Neural cell (in vitro differentiated cells): ENCODE data around the gene CILP2. TPM values are rescaled to one million over a fixed set of nuclear protein-coding genes. Genes with fewer than 3 reads are reported as not detected.

Experiments
- H2AFZ ChIP-seq: fragments of 200-600, 300-800 bp; sonication (generic), shearing (Covaris generic); 2 replicates; pipeline ENCODE4 v1.6.0; 2014; ENCODE audit warnings: low read depth, mild to moderate bottlenecking, antibody characterized with exemption, low read length, moderate library complexity
- H3F3A ChIP-seq: fragments of 200-600 bp; shearing (Covaris generic); 2 replicates; pipeline ENCODE4 v1.6.1; 2016; ENCODE audit warnings: mild to moderate bottlenecking, moderate library complexity, mixed read lengths, antibody characterized with exemption, low read length; ENCODE audit not compliant: insufficient read depth, poor library complexity, severe bottlenecking
- H3K27ac ChIP-seq: fragments of 200-600, 300-800 bp; sonication (generic), shearing (Covaris generic); 2 replicates; pipeline ENCODE4 v1.5.1; 2014; ENCODE audit warnings: mild to moderate bottlenecking, low read length, moderate library complexity
- H3K27me3 ChIP-seq: fragments of 300-800, 200-600 bp; sonication (generic), shearing (Covaris generic); 2 replicates; pipeline ENCODE4 v1.6.0; 2014; ENCODE audit warnings: mild to moderate bottlenecking, low read depth, low read length, moderate library complexity; ENCODE audit not compliant: insufficient read depth
- H3K36me3 ChIP-seq: fragments of 300-800, 200-600 bp; sonication (generic), shearing (Covaris generic); 2 replicates; pipeline ENCODE4 v1.5.1; 2014; ENCODE audit warnings: mild to moderate bottlenecking, antibody characterized with exemption, low read length, moderate library complexity; ENCODE audit not compliant: insufficient read depth
- H3K4me2 ChIP-seq: fragments of 300-800, 200-600 bp; sonication (generic), shearing (Covaris generic); 2 replicates; pipeline ENCODE4 v1.6.0; 2014; ENCODE audit warnings: mild to moderate bottlenecking, low read length
- H3K4me3 ChIP-seq: fragments of 300-800, 200-600 bp; sonication (generic), shearing (Covaris generic); 2 replicates; pipeline ENCODE4 v1.5.1; 2014; ENCODE audit warnings: mild to moderate bottlenecking, low read length, moderate library complexity
- H3K79me2 ChIP-seq: fragments of 200-600 bp; shearing (Covaris generic); replicated peaks from 2 replicates; pipeline ENCODE4 v1.6.0; 2014; ENCODE audit warnings: mild to moderate bottlenecking, low read length, moderate library complexity; ENCODE audit not compliant: insufficient read depth
- H3K9ac ChIP-seq: fragments of 300-800, 200-600 bp; sonication (generic), shearing (Covaris generic); 2 replicates; pipeline ENCODE4 v1.6.1; 2016; ENCODE audit warnings: mild to moderate bottlenecking, low read length, mixed read lengths
- H3K9me2 ChIP-seq: fragments of 200-600 bp; shearing (Covaris generic); 2 replicates; pipeline ENCODE4 v1.6.1; 2016; ENCODE audit warnings: mild to moderate bottlenecking, low read length, mixed read lengths; ENCODE audit not compliant: insufficient read depth
- H3K9me3 ChIP-seq: fragments of 200-600, 300-800 bp; sonication (generic), shearing (Covaris generic); 2 replicates; pipeline ENCODE4 v1.6.1; 2016; ENCODE audit warnings: mild to moderate bottlenecking, mixed run types, low read length, moderate library complexity, mixed read lengths
- H4K20me1 ChIP-seq: fragments of 200-600 bp; shearing (Covaris generic); 2 replicates; pipeline ENCODE4 v1.6.1; 2016; ENCODE audit warnings: mild to moderate bottlenecking, mixed run types; ENCODE audit not compliant: insufficient read depth
- CTCF ChIP-seq: fragments of 450-650 bp; IDR thresholded peaks from 2 replicates; pipeline ENCODE4 v1.5.1; 2014; ENCODE audit warnings: antibody characterized with exemption, mild to moderate bottlenecking, moderate library complexity; ENCODE audit not compliant: poor library complexity, severe bottlenecking
- EP300 ChIP-seq: fragments of 450-650 bp; conservative IDR thresholded peaks from 2 replicates; pipeline ENCODE4 v1.6.1; 2014; ENCODE audit warnings: antibody characterized with exemption, mild to moderate bottlenecking, moderate library complexity; ENCODE audit not compliant: poor library complexity, severe bottlenecking
- EZH2 ChIP-seq: fragments of 200-600, 300-800 bp; shearing (Covaris generic), sonication (generic); IDR thresholded peaks from 2 replicates; pipeline ENCODE4 v1.6.1; 2014; ENCODE audit warnings: antibody characterized with exemption, low read length, borderline replicate concordance, mild to moderate bottlenecking; ENCODE audit not compliant: insufficient read depth, poor library complexity, severe bottlenecking
- MXI1 ChIP-seq: fragments of 450-650 bp; conservative IDR thresholded peaks from 2 replicates; pipeline ENCODE4 v1.6.1; 2014; ENCODE audit warnings: antibody characterized with exemption, mild to moderate bottlenecking; ENCODE audit not compliant: poor library complexity, severe bottlenecking
- POLR2AphosphoS5 ChIP-seq: IDR thresholded peaks from 2 replicates; pipeline ENCODE4 v1.6.1; 2012
- RAD21 ChIP-seq: fragments of 450-650 bp; conservative IDR thresholded peaks from 2 replicates; pipeline ENCODE4 v1.6.1; 2014; ENCODE audit warnings: antibody characterized with exemption, mild to moderate bottlenecking, moderate library complexity
- REST ChIP-seq: IDR thresholded peaks from 2 replicates; pipeline ENCODE4 v1.6.1; 2012; ENCODE audit warnings: borderline replicate concordance
- SMC3 ChIP-seq: fragments of 450-650 bp; conservative IDR thresholded peaks from 2 replicates; pipeline ENCODE4 v1.6.1; 2014; ENCODE audit warnings: antibody characterized with exemption, mild to moderate bottlenecking, moderate library complexity; ENCODE audit not compliant: poor library complexity
- polyA plus RNA-seq: library from polyadenylated mRNA; depleted of rRNA; stranded (reverse); fragments of >200 nt; gene quantifications from 2 replicates; pipeline ENCODE4 v1.2.3, GENCODE V29; 2014

Gene CILP2
- polyA plus RNA-seq, 1 donor from 2014 or later, result 0.84 TPM

GRCh38 chr19:19540715-19541515 lies 2.9 kb downstream of the CILP2 start:
- no peaks in the 10 kb centered on the region for H3K9me3 ChIP-seq
- no peak overlapping the region for H3K27ac ChIP-seq
- H3K27me3 ChIP-seq, result no peaks in the 10 kb centered on the region
- H3K9me2 ChIP-seq, result no peaks in the 10 kb centered on the region
- H3K36me3 ChIP-seq, result no peaks in the 10 kb centered on the region
- no peak overlapping the region for H3K4me2 ChIP-seq
- H2AFZ ChIP-seq, result no peak overlapping the region
- H3K79me2 ChIP-seq, result no peaks in the 10 kb centered on the region
- TF ChIP-seq RAD21, result no peak
- no peak for TF ChIP-seq MXI1
- TF ChIP-seq SMC3, result no peak
- TF ChIP-seq CTCF, result no peak
- no peak for TF ChIP-seq POLR2AphosphoS5
- TF ChIP-seq EZH2, result no peak
- H3K9ac ChIP-seq, result no peak overlapping the region
- H4K20me1 ChIP-seq, result no peaks in the 10 kb centered on the region
- H3K4me3 ChIP-seq, result no peak overlapping the region
- H3F3A ChIP-seq, result no peaks in the 10 kb centered on the region

- Histone ChIP-seq H3K9me3 (no peaks in the 10 kb centered on the region), H3K27ac (no peak overlapping the region), H3K4me2 (no peak overlapping the region), H3K36me3 (no peaks in the 10 kb centered on the region), H3K4me3 (no peak overlapping the region), H2AFZ (no peak overlapping the region), H3K9me2 (no peaks in the 10 kb centered on the region), H3K9ac (no peak overlapping the region), H4K20me1 (no peaks in the 10 kb centered on the region), H3K79me2 (no peaks in the 10 kb centered on the region), H3F3A (no peaks in the 10 kb centered on the region), H3K27me3 (no peaks in the 10 kb centered on the region)
- TF ChIP-seq POLR2AphosphoS5, result no peak
- no peak for TF ChIP-seq CTCF
- no peak for TF ChIP-seq MXI1
- no peak for TF ChIP-seq REST
- no peak for TF ChIP-seq EP300
Observed at GRCh38 chr19:19541616-19542015, 3.6 kb downstream of the CILP2 start.
